ENCODE measurements around the gene RAC2. TPM values are rescaled to one million over a fixed set of nuclear protein-coding genes. Genes with fewer than 3 reads are reported as not detected.

RAC2 gene
- polyA plus RNA-seq, 6 donors from 2014 or later: 671 to 842 (median 780) TPM

- DNase-seq (peak; percentile 86), ATAC-seq (ENCODE audit: low read depth in 2 of 2) (peak; percentile 41 to 54)
- H3K27me3 Mint-ChIP-seq: no peaks in the 10 kb centered on the region
- H3K36me3 Mint-ChIP-seq: peaks cover 7 to 8% of the 10 kb centered on the region in 2 donors
- H3K27ac Mint-ChIP-seq: peak overlapping the region; percentile 96 to 99 (median 99)
- H3K9me3 Mint-ChIP-seq: no peaks in the 10 kb centered on the region
- H3K4me1 Mint-ChIP-seq: peaks cover 54 to 71% (median 56%) of the 10 kb centered on the region in 3 donors
- peak overlapping the region; percentile 76 to 96 (median 91) for H3K4me3 Mint-ChIP-seq
These were observed 1.1 kb upstream of the RAC2 start for GRCh38 chr22:37244922-37245722.

GRCh38 chr22:37243402-37244113 lies 511 bp downstream of the RAC2 start:
- Mint-ChIP-seq H3K36me3 (peaks cover 7 to 8% of the 10 kb centered on the region in 2 donors), H3K4me3 (peak overlapping the region; percentile 76 to 96 (median 91)), H3K4me1 (peaks cover 62 to 81% (median 66%) of the 10 kb centered on the region in 3 donors), H3K27ac (peak overlapping the region; percentile 96 to 99 (median 99)), H3K27me3 (no peaks in the 10 kb centered on the region), H3K9me3 (no peaks in the 10 kb centered on the region)
- no peak for DNase-seq
- ATAC-seq (ENCODE audit: low read depth in 2 of 2): peak; percentile 1 to 6

DNA sequence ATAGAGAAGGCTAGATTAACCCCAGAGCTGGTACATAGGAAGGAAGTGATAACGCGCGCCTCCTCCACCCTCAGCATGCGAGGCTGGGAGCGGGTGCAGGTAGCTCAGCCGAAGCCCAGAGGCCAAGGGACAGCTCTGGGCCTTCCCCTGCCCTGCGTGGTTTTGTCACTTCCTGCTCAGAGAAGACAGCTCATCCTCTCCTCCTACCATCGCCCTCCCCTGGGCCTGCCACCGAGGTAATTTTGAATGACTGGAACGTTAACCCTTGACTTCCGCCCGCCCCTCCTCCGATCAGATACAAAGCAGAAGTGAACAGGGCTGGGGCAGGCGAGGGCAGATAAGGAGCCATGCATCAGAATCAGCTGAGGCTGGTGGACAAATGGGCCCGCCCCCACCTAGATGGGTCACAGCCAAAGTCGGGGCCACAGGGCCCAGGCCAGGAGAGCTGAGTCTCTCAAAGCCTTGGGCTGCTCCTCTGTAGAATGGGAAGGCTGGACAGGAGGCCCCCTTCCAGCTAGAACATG lies 1.6 kb downstream of the RAC2 start:
- H3K4me3 Mint-ChIP-seq: peak overlapping the region; percentile 76 to 96 (median 91)
- peaks cover 7 to 16% of the 10 kb centered on the region in 2 donors for H3K36me3 Mint-ChIP-seq
- DNase-seq (peak; percentile 93), ATAC-seq (ENCODE audit: low read depth in 2 of 2) (peak; percentile 72 to 74)
- no peaks in the 10 kb centered on the region for H3K27me3 Mint-ChIP-seq
- peaks cover 62 to 84% (median 74%) of the 10 kb centered on the region in 3 donors for H3K4me1 Mint-ChIP-seq
- H3K9me3 Mint-ChIP-seq: no peaks in the 10 kb centered on the region
- peak overlapping the region; percentile 93 to 99 (median 98) for H3K27ac Mint-ChIP-seq

GRCh38 chr22:37241351-37242142 lies 2.5 kb downstream of the RAC2 start:
- peak overlapping the region; percentile 76 to 96 (median 91) for H3K4me3 Mint-ChIP-seq
- DNase-seq (no peak), ATAC-seq (ENCODE audit: low read depth in 2 of 2) (no peak)
- H3K27ac Mint-ChIP-seq: peak overlapping the region; percentile 93 to 99 (median 98)
- H3K36me3 Mint-ChIP-seq: peaks cover 7 to 17% of the 10 kb centered on the region in 2 donors
- no peaks in the 10 kb centered on the region for H3K27me3 Mint-ChIP-seq
- H3K4me1 Mint-ChIP-seq: peaks cover 67 to 88% (median 79%) of the 10 kb centered on the region in 3 donors
- H3K9me3 Mint-ChIP-seq: no peaks in the 10 kb centered on the region

DNA sequence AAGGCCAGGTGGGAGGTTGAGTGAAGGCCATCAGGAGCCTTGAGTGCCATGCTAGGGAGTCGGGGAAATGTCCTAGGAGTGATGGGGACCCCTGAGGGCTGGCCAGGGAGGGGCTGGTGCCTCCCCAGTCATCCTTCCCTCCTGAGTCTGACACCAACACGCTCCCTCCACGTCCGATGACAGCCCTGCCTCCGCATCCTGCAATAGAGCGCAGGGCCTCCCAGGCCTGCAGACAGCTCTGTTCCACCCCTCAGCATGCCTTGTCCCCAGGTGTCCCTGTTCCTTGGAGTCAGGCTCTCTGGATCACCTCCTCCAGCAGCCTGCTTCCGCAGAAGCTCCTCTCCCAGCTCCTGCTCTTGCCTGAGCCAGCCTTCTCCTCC lies 3.1 kb downstream of the RAC2 start:
- DNase-seq (no peak), ATAC-seq (ENCODE audit: low read depth in 2 of 2) (no peak)
- no peaks in the 10 kb centered on the region for H3K27me3 Mint-ChIP-seq
- H3K27ac Mint-ChIP-seq: peak overlapping the region; percentile 85 to 99 (median 94)
- no peaks in the 10 kb centered on the region for H3K9me3 Mint-ChIP-seq
- H3K4me3 Mint-ChIP-seq: peak overlapping the region; percentile 76 to 96 (median 91)
- H3K4me1 Mint-ChIP-seq: peaks cover 71 to 94% (median 84%) of the 10 kb centered on the region in 3 donors
- H3K36me3 Mint-ChIP-seq: peaks cover 7 to 17% of the 10 kb centered on the region in 2 donors

GRCh38 chr22:37240240-37240940 lies 3.7 kb downstream of the RAC2 start:
- Mint-ChIP-seq H3K4me1 (peaks cover 72 to 94% (median 85%) of the 10 kb centered on the region in 3 donors), H3K36me3 (peaks cover 7 to 17% of the 10 kb centered on the region in 2 donors), H3K4me3 (peak overlapping the region; percentile 47 to 96 (median 82)), H3K27me3 (no peaks in the 10 kb centered on the region), H3K27ac (peak overlapping the region; percentile 13 to 99 (median 94)), H3K9me3 (no peaks in the 10 kb centered on the region)
- ATAC-seq (ENCODE audit: low read depth in 2 of 2) (no peak), DNase-seq (no peak)

DNA sequence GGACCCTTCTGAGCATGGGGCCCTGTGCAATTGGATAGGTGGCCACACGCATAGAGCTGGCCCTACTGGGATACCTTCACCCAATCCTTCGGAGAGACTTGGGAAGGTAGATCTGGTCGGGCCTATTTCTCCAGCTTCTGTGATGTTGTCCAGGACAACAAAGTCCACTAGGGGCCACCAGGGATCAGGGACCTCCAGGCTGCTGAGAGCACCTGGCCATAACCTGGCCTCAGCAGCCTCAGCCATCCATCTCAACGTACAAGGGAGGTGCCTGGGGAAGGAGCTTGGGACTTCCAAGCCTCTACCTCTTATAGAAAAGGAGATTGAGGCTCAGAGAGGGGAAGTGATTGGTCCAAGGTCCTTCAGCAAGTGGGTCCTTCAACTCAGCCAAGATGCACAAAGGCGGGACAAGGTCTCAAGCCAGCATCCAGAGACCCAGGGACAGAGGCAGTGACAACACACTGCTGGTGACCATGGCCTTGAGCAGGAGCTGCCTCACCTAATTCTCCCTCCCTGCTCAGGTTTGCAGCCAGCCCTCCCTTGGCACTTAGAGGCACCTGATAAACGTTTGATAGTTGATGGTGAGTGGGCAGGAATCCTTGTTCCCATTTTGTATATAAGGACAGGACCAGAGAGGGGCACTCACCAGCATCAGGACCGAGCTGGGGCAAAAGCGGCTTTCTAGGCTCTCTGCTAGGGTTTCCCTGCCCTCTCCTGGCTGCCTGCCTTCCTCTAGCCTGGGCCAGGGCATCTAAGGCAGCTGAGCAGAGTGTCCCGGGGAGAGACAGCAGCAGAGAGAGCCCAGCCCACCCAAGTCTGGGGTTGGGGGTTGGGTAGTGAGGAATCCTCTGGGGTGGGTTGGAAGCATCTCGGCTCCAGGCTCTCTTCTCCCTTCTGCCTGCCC lies 4.5 kb downstream of the RAC2 start:
- Mint-ChIP-seq H3K9me3 (no peaks in the 10 kb centered on the region), H3K27ac (peak overlapping the region; percentile 26 to 99 (median 76)), H3K36me3 (peaks cover 7 to 22% of the 10 kb centered on the region in 2 donors), H3K27me3 (no peaks in the 10 kb centered on the region), H3K4me3 (peak overlapping the region in 7 of 8 donors; percentile 47 to 89 (median 76)), H3K4me1 (peaks cover 75 to 94% (median 85%) of the 10 kb centered on the region in 3 donors)
- DNase-seq (no peak), ATAC-seq (ENCODE audit: low read depth in 2 of 2) (no peak)

- H3K4me3 Mint-ChIP-seq: peak overlapping the region in 6 of 8 donors; percentile 26 to 73 (median 40)
- peaks cover 7 to 25% of the 10 kb centered on the region in 2 donors for H3K36me3 Mint-ChIP-seq
- peak overlapping the region in 5 of 6 donors; percentile 69 to 96 (median 93) for H3K27ac Mint-ChIP-seq
- DNase-seq: no peak
- no peaks in the 10 kb centered on the region for H3K27me3 Mint-ChIP-seq
- H3K9me3 Mint-ChIP-seq: no peaks in the 10 kb centered on the region
- no peak for ATAC-seq (ENCODE audit: low read depth in 2 of 2)
- H3K4me1 Mint-ChIP-seq: peaks cover 79 to 98% (median 96%) of the 10 kb centered on the region in 3 donors
These were observed 6.4 kb downstream of the RAC2 start for GRCh38 chr22:37237371-37238268.

DNA sequence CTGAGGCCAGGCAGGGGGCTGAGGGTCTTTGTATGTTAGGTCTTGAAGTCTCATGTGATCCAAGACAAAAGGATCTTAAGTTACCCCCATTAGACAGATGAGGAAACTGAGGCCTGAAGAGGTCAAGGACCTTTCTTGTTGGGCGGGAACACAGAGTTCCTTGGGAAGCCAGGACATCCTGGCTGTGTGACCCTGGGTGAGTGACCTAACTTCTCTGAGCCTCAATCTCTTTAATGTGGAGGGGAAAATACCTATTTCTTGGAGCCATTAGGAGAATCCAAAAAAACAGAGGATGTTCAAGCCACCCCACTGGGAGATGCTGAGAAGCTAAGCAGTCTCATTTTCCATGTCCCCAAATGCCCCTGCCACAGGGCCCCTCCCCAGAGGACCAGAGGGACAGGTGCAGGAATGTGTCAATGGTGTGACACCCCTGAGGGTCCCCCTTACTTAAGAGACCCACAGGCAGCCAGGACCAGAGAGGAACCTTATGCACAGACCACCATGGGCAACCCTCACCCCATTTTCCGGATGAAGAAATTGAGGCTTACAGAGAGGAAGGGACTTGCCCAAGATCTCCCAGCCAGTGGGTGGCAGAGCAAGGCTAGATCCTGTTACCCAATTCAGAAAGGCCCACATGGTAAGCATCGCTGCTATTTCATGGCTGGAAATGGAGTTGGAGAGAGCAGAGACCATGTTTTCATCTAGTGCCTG lies 8.0 kb downstream of the RAC2 start:
- H3K4me1 Mint-ChIP-seq: peaks cover 82 to 98% (median 96%) of the 10 kb centered on the region in 3 donors
- ATAC-seq (ENCODE audit: low read depth in 2 of 2) (no peak), DNase-seq (no peak)
- peak overlapping the region; percentile 60 to 96 (median 94) for H3K27ac Mint-ChIP-seq
- H3K9me3 Mint-ChIP-seq: no peaks in the 10 kb centered on the region
- H3K4me3 Mint-ChIP-seq: peak overlapping the region; percentile 6 to 87 (median 70)
- no peaks in the 10 kb centered on the region for H3K27me3 Mint-ChIP-seq
- H3K36me3 Mint-ChIP-seq: peaks cover 7 to 32% of the 10 kb centered on the region in 2 donors
